ENCODE data around the gene CRLF1.

Gene CRLF1

GRCh38 chr19:18612772-18613588, 6.4 kb upstream of the CRLF1 start, which contains the start of gene TMEM59L:
Gene TMEM59L (plus strand): TSS chr19:18612870. CDS start chr19:18612959, 89 bp downstream.
- no peaks in the 10 kb centered on the region for H3K9me3 ChIP-seq (ENCODE audit: control insufficient read depth, insufficient read depth, low read depth, low read length)
- no peaks in the 10 kb centered on the region for H3K36me3 ChIP-seq (ENCODE audit: control insufficient read depth, insufficient read depth, low read length)
- peak within 1 kb of the TSS; percentile 69 for H3K4me3 ChIP-seq (ENCODE audit: low read depth, low read length)
- no peak within 1 kb of the TSS for H3K27ac ChIP-seq (ENCODE audit: low read depth, low read length)
- peaks cover 98% of the 10 kb centered on the region for H3K27me3 ChIP-seq (ENCODE audit: control insufficient read depth, insufficient read depth, low read length)
- H3K9ac ChIP-seq (ENCODE audit: low read length): no peak within 1 kb of the TSS
- peaks cover 46% of the 10 kb centered on the region for H3K4me1 ChIP-seq (ENCODE audit: control insufficient read depth, insufficient read depth, low read length)

- H3K27me3 ChIP-seq (ENCODE audit: control insufficient read depth, insufficient read depth, low read length): peaks cover 98% of the 10 kb centered on the region
- H3K27ac ChIP-seq (ENCODE audit: low read depth, low read length): no peak overlapping the region
- peak overlapping the region; percentile 69 for H3K4me3 ChIP-seq (ENCODE audit: low read depth, low read length)
- H3K9me3 ChIP-seq (ENCODE audit: control insufficient read depth, insufficient read depth, low read depth, low read length): no peaks in the 10 kb centered on the region
- H3K4me1 ChIP-seq (ENCODE audit: control insufficient read depth, insufficient read depth, low read length): peaks cover 53% of the 10 kb centered on the region
- no peak overlapping the region for H3K9ac ChIP-seq (ENCODE audit: low read length)
- H3K36me3 ChIP-seq (ENCODE audit: control insufficient read depth, insufficient read depth, low read length): no peaks in the 10 kb centered on the region
These were observed 5.6 kb upstream of the CRLF1 start for GRCh38 chr19:18612051-18612771.

GRCh38 chr19:18611327-18612050, 4.9 kb upstream of the CRLF1 start:
- Histone ChIP-seq H3K9me3 (ENCODE audit: control insufficient read depth, insufficient read depth, low read depth, low read length) (no peaks in the 10 kb centered on the region), H3K9ac (ENCODE audit: low read length) (no peak overlapping the region), H3K4me3 (ENCODE audit: low read depth, low read length) (peak overlapping the region; percentile 69), H3K27me3 (ENCODE audit: control insufficient read depth, insufficient read depth, low read length) (peaks cover 96% of the 10 kb centered on the region), H3K4me1 (ENCODE audit: control insufficient read depth, insufficient read depth, low read length) (peaks cover 53% of the 10 kb centered on the region), H3K27ac (ENCODE audit: low read depth, low read length) (no peak overlapping the region), H3K36me3 (ENCODE audit: control insufficient read depth, insufficient read depth, low read length) (no peaks in the 10 kb centered on the region)

GRCh38 chr19:18610556-18611326, 4.1 kb upstream of the CRLF1 start:
- H3K36me3 ChIP-seq (ENCODE audit: control insufficient read depth, insufficient read depth, low read length): no peaks in the 10 kb centered on the region
- H3K9me3 ChIP-seq (ENCODE audit: control insufficient read depth, insufficient read depth, low read depth, low read length): no peaks in the 10 kb centered on the region
- H3K27me3 ChIP-seq (ENCODE audit: control insufficient read depth, insufficient read depth, low read length): peaks cover 95% of the 10 kb centered on the region
- H3K4me1 ChIP-seq (ENCODE audit: control insufficient read depth, insufficient read depth, low read length): peaks cover 53% of the 10 kb centered on the region
- H3K4me3 ChIP-seq (ENCODE audit: low read depth, low read length): peak overlapping the region; percentile 61
- peak overlapping the region; percentile 31 for H3K9ac ChIP-seq (ENCODE audit: low read length)
- H3K27ac ChIP-seq (ENCODE audit: low read depth, low read length): no peak overlapping the region

GRCh38 chr19:18610245-18610555, 3.6 kb upstream of the CRLF1 start:
- peak overlapping the region; percentile 31 for H3K9ac ChIP-seq (ENCODE audit: low read length)
- H3K27ac ChIP-seq (ENCODE audit: low read depth, low read length): no peak overlapping the region
- peaks cover 58% of the 10 kb centered on the region for H3K4me1 ChIP-seq (ENCODE audit: control insufficient read depth, insufficient read depth, low read length)
- peak overlapping the region; percentile 61 for H3K4me3 ChIP-seq (ENCODE audit: low read depth, low read length)
- no peaks in the 10 kb centered on the region for H3K9me3 ChIP-seq (ENCODE audit: control insufficient read depth, insufficient read depth, low read depth, low read length)
- H3K36me3 ChIP-seq (ENCODE audit: control insufficient read depth, insufficient read depth, low read length): no peaks in the 10 kb centered on the region
- peaks cover 95% of the 10 kb centered on the region for H3K27me3 ChIP-seq (ENCODE audit: control insufficient read depth, insufficient read depth, low read length)

- H3K27ac ChIP-seq (ENCODE audit: low read depth, low read length): no peak overlapping the region
- no peak overlapping the region for H3K4me3 ChIP-seq (ENCODE audit: low read depth, low read length)
- H3K27me3 ChIP-seq (ENCODE audit: control insufficient read depth, insufficient read depth, low read length): peaks cover 95% of the 10 kb centered on the region
- H3K9me3 ChIP-seq (ENCODE audit: control insufficient read depth, insufficient read depth, low read depth, low read length): no peaks in the 10 kb centered on the region
- H3K36me3 ChIP-seq (ENCODE audit: control insufficient read depth, insufficient read depth, low read length): no peaks in the 10 kb centered on the region
- H3K4me1 ChIP-seq (ENCODE audit: control insufficient read depth, insufficient read depth, low read length): peaks cover 64% of the 10 kb centered on the region
- no peak overlapping the region for H3K9ac ChIP-seq (ENCODE audit: low read length)
These were observed 3.1 kb upstream of the CRLF1 start for GRCh38 chr19:18609717-18610051.

- H3K4me3 ChIP-seq (ENCODE audit: low read depth, low read length): no peak overlapping the region
- H3K9me3 ChIP-seq (ENCODE audit: control insufficient read depth, insufficient read depth, low read depth, low read length): no peaks in the 10 kb centered on the region
- H3K36me3 ChIP-seq (ENCODE audit: control insufficient read depth, insufficient read depth, low read length): no peaks in the 10 kb centered on the region
- H3K27me3 ChIP-seq (ENCODE audit: control insufficient read depth, insufficient read depth, low read length): peaks cover 95% of the 10 kb centered on the region
- peaks cover 67% of the 10 kb centered on the region for H3K4me1 ChIP-seq (ENCODE audit: control insufficient read depth, insufficient read depth, low read length)
- H3K27ac ChIP-seq (ENCODE audit: low read depth, low read length): no peak overlapping the region
- H3K9ac ChIP-seq (ENCODE audit: low read length): no peak overlapping the region
These were observed 2.5 kb upstream of the CRLF1 start for GRCh38 chr19:18608805-18609716.

GRCh38 chr19:18608102-18608804, 1.7 kb upstream of the CRLF1 start:
- Histone ChIP-seq H3K9ac (ENCODE audit: low read length) (no peak overlapping the region), H3K36me3 (ENCODE audit: control insufficient read depth, insufficient read depth, low read length) (no peaks in the 10 kb centered on the region), H3K4me1 (ENCODE audit: control insufficient read depth, insufficient read depth, low read length) (peaks cover 62% of the 10 kb centered on the region)

GRCh38 chr19:18607226-18608101, 865 bp upstream of the CRLF1 start:
- Histone ChIP-seq H3K4me1 (ENCODE audit: control insufficient read depth, insufficient read depth, low read length) (peaks cover 61% of the 10 kb centered on the region), H3K9me3 (ENCODE audit: control insufficient read depth, insufficient read depth, low read depth, low read length) (no peaks in the 10 kb centered on the region), H3K27ac (ENCODE audit: low read depth, low read length) (no peak overlapping the region), H3K4me3 (ENCODE audit: low read depth, low read length) (peak overlapping the region; percentile 52), H3K36me3 (ENCODE audit: control insufficient read depth, insufficient read depth, low read length) (no peaks in the 10 kb centered on the region), H3K27me3 (ENCODE audit: control insufficient read depth, insufficient read depth, low read length) (peaks cover 95% of the 10 kb centered on the region), H3K9ac (ENCODE audit: low read length) (no peak overlapping the region)

More at GRCh38 chr19:18608102-18608804, 1.7 kb upstream of the CRLF1 start:
- peak overlapping the region; percentile 52 for H3K4me3 ChIP-seq (ENCODE audit: low read depth, low read length)
- H3K9me3 ChIP-seq (ENCODE audit: control insufficient read depth, insufficient read depth, low read depth, low read length): no peaks in the 10 kb centered on the region
- H3K27me3 ChIP-seq (ENCODE audit: control insufficient read depth, insufficient read depth, low read length): peaks cover 95% of the 10 kb centered on the region
- H3K27ac ChIP-seq (ENCODE audit: low read depth, low read length): no peak overlapping the region

Data from HUES6 (cell line).